Measurements from ENCODE around the gene LRRC10.

LRRC10 gene, protein sequence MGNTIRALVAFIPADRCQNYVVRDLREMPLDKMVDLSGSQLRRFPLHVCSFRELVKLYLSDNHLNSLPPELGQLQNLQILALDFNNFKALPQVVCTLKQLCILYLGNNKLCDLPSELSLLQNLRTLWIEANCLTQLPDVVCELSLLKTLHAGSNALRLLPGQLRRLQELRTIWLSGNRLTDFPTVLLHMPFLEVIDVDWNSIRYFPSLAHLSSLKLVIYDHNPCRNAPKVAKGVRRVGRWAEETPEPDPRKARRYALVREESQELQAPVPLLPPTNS

GRCh38 chr12:69610729-69611128, at the start of gene LRRC10:
LRRC10 (minus strand) TSS chr12:69610907; CDS start chr12:69610838, 69 bp downstream.
- no peak for DNase-seq

DNA sequence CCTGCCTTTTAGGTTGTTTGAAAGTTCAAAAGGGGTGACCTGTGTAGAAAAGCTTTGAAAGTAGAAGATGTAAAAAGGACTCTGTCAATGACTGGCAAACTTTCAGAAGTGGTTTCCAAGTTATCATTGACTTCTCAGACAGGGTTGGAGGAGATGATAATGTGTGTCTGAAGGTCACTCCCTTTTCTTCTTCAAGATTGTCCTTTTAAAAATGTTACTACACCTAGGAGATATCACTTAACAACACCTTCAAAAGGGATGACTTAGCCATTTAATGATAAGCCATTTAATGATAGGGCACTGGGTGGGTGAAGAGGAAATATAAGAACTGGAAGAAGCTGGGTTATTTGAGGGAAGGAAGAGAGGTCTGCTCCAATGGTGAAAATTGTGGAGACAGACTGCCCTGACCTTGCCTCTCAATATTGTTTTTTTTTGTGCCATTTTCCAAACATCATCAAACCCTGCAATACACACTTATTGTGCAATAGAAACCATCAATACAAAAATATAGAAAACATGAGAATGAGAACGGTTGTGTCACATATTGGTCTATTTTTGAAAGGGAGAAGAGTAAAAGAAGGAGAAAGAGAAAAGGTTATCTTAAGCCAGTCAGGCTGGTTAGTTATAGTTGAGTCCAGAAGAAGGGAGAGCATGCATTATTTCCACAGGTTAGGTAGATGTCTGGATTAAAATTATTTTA, 49.6 kb upstream of the LRRC10 start:
- no peak for DNase-seq

DNA sequence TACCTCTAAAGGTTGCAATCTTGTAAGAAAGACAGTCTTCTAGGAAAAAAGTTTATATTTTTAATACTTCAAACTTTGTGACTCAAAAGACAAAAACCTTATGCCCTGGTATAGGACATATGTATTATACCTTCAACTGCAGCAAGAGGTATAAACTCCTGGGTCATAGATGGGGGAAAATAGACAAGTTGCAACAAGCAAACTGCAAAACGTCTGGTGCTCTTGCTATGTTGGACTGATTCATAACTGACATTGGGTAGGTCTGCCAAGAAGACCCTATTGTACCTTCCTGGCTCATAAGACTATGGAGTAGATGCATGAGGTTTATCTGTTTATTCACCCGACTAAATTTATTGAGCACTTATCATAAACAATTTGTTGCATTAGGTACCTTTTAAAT, 47.5 kb upstream of the LRRC10 start:
- no peak for DNase-seq

DNA sequence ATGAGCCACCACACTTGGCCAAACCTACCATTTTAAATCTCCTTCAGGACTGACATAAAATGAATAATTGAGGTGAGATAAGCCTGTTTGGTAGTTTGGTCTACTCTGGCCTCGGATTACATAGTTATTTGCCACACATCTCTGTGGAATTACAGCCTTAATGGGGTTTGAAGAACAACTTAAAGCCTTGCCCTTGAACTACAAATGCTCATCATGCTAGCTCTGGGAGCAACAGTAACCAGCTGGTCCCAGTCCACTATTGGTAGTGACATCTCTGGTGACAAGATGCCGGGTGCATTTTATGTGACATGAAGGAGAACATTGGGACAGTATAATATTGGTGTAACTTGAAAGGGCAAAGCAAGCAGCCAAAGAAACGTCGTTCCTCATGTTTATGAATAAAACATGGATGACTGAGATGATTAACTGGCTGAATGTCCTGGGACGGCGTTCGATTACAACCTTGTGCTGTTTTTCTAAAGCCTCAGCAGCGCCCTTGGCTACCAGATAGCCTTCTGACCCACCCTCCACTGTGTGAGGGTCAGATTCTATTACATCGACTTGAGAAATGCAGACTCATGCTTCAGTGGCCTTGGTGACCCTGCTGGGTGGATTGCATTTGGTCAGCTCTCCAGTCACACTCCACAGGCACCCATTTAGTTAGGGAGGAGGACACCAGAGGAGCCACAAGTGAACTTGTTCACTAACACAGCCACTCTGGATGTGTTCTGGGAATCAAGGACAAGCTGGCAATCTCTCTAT, 46.9 kb upstream of the LRRC10 start:
- no peak for DNase-seq

DNA sequence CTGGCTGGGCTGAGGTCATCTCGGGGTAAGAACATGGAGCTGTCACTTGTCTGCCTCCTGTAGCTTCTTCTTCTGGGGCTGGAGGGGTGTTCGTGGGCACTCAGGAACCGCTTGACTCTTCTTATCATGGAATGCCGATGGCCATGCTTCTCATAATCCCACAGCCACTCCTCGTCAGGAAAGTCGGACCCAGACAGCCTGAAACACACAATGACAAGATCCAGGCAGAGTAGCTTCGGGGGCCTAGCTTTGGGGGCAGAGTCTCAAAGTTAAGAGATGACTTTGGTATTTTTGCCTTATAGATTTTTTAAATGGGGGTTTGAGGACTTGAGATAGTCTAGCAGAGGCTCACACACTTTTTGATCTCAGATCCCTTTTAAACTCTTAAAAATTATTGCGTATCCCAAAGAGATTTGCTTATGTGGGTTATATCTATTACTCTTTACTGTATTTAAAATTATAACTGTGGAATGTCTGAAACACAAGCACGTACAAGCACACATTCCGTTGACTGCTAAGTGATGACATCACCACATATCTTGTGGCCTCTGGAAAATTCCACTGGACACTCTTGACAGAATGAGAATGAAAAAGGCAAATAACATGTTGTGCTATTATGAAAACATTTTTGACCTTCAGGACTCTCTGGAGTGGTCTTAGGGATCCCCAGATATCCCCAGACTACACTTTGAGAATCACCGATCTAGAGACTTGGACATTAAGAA, 45.1 kb upstream of the LRRC10 start:
- no peak for DNase-seq

- peak; percentile 13 to 67 (median 23) for DNase-seq
Measured at GRCh38 chr12:69653703-69654102, 43.0 kb upstream of the LRRC10 start.

DNA sequence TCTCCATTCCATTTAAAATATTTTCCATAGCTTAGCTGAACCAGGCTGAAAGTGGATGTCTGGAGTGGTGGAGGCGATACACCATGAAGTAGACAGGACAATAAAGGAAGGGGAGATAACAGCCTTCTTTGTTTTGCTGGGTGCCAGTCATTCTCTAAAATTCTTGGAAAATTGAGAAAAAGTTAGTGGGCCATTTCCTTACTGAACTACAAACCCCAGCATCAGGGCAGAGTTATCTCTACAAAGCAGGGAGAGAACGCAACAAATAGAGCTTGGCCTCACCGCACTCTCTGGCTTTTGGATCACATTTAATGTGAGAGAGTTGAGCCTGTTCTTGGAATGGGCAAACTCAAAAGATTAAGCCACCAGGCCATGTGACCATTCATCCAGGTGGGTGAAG, 41.2 kb upstream of the LRRC10 start:
- DNase-seq: no peak

DNA sequence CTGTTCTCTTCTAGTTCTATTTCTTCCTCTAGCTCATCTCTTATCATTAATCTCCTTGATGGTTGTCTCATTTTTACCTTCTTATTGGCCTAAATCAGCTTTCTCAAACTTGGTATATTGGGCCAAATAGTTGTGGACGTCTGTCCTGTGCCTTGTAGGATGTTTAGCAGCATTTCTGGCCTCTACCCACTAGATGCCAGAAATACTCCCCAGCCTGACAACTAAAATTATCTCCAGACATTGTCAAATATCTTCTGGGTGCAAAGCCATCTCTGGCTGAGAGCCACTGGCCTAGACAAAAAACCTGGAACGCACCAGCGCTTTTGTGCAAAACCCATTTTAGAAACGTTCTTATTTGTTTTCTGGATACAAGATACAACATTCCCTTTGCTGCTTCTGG, 38.8 kb upstream of the LRRC10 start:
- no peak for DNase-seq

GRCh38 chr12:69648476-69648875, 37.8 kb upstream of the LRRC10 start:
- DNase-seq: no peak

- no peak for DNase-seq
Measured at GRCh38 chr12:69647178-69647577, 36.5 kb upstream of the LRRC10 start.

GRCh38 chr12:69645031-69645430, 34.3 kb upstream of the LRRC10 start:
- no peak for DNase-seq

GRCh38 chr12:69644511-69644910, 33.8 kb upstream of the LRRC10 start:
- DNase-seq: no peak

GRCh38 chr12:69642531-69642930, 31.8 kb upstream of the LRRC10 start:
- no peak for DNase-seq

DNA sequence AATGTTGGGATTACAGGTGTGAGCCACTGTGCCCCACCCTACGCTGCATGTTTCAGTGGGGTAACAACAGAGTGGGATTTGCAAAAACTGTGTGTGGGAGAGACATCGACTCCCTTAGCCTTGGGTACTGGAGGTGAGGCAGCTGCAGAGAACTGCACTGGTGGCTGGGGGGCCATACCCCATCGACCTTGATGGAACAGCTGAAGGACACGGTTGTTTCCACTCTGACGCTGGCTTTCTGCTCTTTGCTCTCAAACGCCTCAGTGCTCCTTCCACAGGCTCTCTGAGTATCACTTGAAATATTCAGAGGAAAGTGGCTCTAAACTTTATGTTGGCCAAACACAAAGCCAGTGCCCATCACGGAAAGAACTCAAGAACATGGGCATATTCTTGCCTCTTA, 30.8 kb upstream of the LRRC10 start:
- no peak for DNase-seq

GRCh38 chr12:69639400-69640016, 28.8 kb upstream of the LRRC10 start:
- peak; percentile 66 to 82 (median 78) for DNase-seq

- DNase-seq: no peak
Measured at GRCh38 chr12:69633061-69633460, 22.4 kb upstream of the LRRC10 start.

DNA sequence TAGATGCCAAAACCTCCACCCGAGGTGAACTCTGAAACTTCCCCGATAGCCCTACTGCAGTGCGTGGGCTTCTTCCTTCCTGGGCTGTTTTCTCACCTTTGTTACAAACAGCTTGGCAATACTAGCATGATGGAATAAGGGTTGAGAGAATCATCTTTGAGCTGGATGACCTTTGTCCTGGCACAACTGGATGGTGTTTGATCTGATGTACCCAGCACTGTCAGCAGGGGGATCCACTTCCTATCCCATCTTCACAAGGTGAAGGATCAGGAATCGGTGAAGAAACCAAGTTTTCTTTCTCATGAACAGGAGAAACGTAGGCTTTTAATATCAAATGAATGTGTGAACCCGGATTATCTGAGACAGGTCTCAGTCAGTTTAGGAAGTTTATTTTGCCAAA, 19.5 kb upstream of the LRRC10 start:
- no peak for DNase-seq

DNA sequence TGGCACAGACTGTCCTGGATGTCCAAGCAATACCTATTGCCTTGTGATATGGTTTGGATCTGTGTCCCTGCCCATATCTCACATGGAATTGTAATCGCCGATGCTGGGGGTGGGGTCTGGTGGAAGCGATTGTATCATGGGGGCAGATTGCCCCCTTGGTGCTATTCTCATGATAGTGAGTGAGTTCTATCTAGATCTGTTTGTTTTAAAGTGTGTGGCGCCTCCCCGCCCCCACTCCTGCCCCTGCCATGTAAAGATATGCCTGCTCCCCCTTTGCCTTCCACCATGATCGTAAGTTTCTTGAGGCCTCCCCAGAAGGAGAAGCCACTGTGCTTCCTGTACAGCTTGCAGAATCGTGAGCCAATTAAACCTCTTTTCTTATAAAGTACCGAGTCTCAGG, 16.8 kb upstream of the LRRC10 start:
- DNase-seq: no peak

- no peak for DNase-seq
Measured at GRCh38 chr12:69623970-69624369, 13.3 kb upstream of the LRRC10 start.

DNA sequence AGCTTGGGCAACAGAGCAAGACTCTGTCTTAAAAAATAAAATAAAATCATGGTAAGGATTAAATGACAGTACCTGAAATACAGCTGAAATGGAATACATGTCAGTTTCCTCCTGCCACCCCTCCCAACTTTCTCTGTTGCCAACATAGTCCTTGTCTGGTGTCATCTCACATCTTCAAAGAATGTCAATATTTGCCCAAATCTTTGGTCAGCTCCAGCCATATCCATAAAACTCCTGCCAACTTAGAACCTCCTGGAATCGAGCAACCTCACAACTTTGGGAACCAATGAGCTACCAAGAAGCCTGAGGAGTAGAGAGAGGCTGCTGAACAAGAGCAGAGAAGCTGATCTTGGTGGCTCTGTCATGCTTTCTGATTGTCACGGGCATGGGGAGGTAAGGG, 10.8 kb upstream of the LRRC10 start:
- DNase-seq: no peak

DNA sequence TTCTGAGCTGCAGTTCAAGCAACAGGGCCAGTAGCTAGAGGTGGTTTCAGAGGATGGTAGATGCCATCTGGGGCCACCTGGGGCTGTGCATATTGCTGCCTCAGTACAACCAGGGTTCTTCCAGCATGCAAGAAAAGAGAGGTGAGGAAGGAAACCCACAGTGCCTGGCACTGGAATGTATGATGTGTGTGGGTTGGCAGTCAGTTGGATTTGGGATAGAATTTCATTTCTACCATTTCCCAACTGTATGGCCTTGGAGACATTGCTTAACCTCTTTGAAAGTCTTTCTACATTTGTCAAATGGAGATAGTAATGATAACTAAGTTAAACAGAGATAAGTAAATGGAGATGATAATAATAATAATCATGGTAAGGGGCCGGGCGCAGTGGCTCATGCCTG, 10.2 kb upstream of the LRRC10 start:
- DNase-seq: no peak

DNA sequence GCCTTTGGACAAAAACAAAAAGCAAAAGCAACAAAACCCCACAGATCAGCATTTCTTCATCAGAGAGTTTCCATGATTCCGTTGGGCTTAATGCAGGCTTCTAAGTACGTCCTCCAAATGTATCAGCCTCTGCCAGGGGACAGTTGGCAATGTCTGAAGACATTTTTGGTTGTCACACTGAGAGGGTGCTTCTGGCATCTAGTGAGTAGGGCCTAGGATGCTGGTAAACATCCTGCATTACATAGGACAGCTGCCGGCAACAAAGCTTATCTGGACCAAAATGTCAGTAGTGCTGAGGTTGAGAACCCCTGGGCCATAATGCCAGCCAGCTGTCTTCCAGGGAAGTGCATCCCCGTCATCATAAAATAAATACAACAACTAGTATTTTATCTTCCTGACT, 9.4 kb upstream of the LRRC10 start:
- no peak for DNase-seq

DNA sequence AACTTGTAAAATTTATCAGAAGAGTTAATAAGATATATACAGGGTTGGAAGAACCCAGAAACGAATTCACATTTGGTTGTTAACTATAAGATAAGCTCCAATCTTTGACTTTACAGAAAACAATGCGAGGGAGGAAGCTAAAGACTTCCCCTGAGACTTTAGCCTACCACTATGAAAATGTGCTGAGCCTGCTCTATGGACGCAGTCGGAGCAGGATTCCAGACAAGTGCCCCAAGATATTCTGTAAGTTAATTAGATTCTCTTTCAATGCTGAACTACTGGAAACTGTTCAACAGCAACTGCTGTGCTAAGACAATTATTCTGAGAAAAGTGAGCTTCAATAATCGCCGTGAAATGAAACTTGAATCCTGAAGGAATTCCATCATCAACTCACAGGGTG, 8.3 kb upstream of the LRRC10 start:
- no peak for DNase-seq
